ENCODE measurements around the gene XG. TPM values are rescaled to one million over a fixed set of nuclear protein-coding genes. Genes with fewer than 3 reads are reported as not detected.
"Not testable (repeated sequence)": the region's sequence is repeated elsewhere in the genome, so short reads cannot be mapped to it uniquely, and the experiment has no call there.

XG gene
- total RNA-seq, 1 experiment from 2014 or later = not detected

GRCh38 chrX:2748171-2748814 is 3.5 kb upstream of the XG start:
- POLR2A ChIA-PET (ENCODE audit: unreplicated experiment) = no interaction called here
- no peak for DNase-seq

DNA sequence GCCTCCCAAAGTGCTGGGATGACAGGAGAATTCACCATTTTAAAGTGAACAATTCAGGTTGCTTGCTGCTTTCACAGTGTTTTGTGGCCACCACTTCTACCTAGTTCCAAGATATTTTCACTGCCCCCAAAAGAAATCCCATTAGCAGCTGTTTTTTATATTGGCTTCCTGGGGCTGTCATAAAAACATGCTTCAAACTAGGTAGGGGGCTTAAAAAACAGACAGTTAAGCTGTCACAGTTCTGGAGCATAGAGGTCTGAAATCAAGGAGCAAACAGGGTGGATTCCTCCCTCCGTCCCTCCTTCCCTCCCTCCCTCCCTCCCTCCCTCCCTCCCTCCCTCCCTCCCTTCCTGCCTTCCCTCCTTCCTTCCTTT is 3.0 kb upstream of the XG start:
- TF ChIP-seq CTCF (conservative IDR thresholded peaks at IDR 0.05) (no peak), EZH2 (IDR thresholded peaks at IDR 0.05; ENCODE audit: low read depth) (no peak)
- BruUV-seq (replicated peaks) = no TSS peak
- intact Hi-C loops (cut with micrococcal nuclease; ENCODE audit: unreplicated experiment) = no loop called here

More at GRCh38 chrX:2748171-2748814, 3.5 kb upstream of the XG start:
- Histone ChIP-seq H2AFZ (no peak overlapping the region), H3K27me3 (ENCODE audit: insufficient read depth, low read depth) (no peaks in the 10 kb centered on the region), H3K9me2 (ENCODE audit: insufficient read depth) (no peaks in the 10 kb centered on the region), H3K36me3 (ENCODE audit: low read depth) (no peaks in the 10 kb centered on the region), H3K4me2 (no peak overlapping the region), H3K9me3 (ENCODE audit: insufficient read depth, low read depth) (no peaks in the 10 kb centered on the region), H3K4me1 (replicated peaks; ENCODE audit: insufficient read depth) (no peaks in the 10 kb centered on the region), H4K20me1 (ENCODE audit: insufficient read depth) (no peaks in the 10 kb centered on the region), H3K79me2 (ENCODE audit: low read depth) (no peaks in the 10 kb centered on the region), H3F3A (ENCODE audit: insufficient read depth, low read depth) (no peaks in the 10 kb centered on the region), H3K27ac (no peak overlapping the region), H3K4me3 (no peak overlapping the region)
- no peak for TF ChIP-seq CTCF (conservative IDR thresholded peaks at IDR 0.05)
- TF ChIP-seq EZH2 (IDR thresholded peaks at IDR 0.05; ENCODE audit: low read depth) = no peak
- intact Hi-C loops (cut with micrococcal nuclease; ENCODE audit: unreplicated experiment) = no loop called here
- CTCF ChIA-PET = no interaction called here
- BruUV-seq (replicated peaks) = no TSS peak

DNA sequence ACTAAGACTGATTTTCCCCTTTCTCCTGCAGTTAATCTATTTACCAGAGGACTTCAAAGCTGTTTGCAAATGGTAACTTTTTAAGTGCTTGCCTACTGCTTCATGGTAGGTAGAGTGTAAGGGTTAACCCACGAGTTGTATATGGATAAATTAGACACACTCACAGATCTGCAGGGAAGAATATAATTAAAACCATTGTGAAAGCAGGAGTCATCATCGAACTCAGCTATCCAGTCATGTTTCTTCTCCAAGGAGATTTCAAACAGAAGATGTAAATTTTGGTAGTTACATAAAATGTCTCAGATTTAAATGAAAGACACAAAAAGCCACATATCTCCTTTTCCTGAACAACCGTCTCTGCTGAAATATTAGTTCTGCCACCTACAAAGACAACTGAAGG is 549 bp upstream of the XG start:
- CTCF ChIA-PET = no interaction called here
- no peaks in the 10 kb centered on the region for H3K27me3 ChIP-seq (ENCODE audit: insufficient read depth, low read depth)
- no peaks in the 10 kb centered on the region for H3K36me3 ChIP-seq (ENCODE audit: low read depth)
- POLR2A ChIA-PET (ENCODE audit: unreplicated experiment) = no interaction called here
- H3K4me2 ChIP-seq = no peak overlapping the region
- no peak overlapping the region for H2AFZ ChIP-seq
- DNase-seq = no peak
- peaks cover 4% of the 10 kb centered on the region for H3K4me1 ChIP-seq (replicated peaks; ENCODE audit: insufficient read depth)
- no peaks in the 10 kb centered on the region for H3K9me3 ChIP-seq (ENCODE audit: insufficient read depth, low read depth)
- no TSS peak for BruUV-seq (replicated peaks)
- TF ChIP-seq EZH2 (IDR thresholded peaks at IDR 0.05; ENCODE audit: low read depth) = no peak
- TF ChIP-seq CTCF (conservative IDR thresholded peaks at IDR 0.05) = no peak
- intact Hi-C loops (cut with micrococcal nuclease; ENCODE audit: unreplicated experiment) = no loop called here
- H3K4me3 ChIP-seq = no peak overlapping the region
- no peaks in the 10 kb centered on the region for H3F3A ChIP-seq (ENCODE audit: insufficient read depth, low read depth)
- no peak overlapping the region for H3K27ac ChIP-seq
- no peaks in the 10 kb centered on the region for H3K79me2 ChIP-seq (ENCODE audit: low read depth)
- no peaks in the 10 kb centered on the region for H3K9me2 ChIP-seq (ENCODE audit: insufficient read depth)
- H4K20me1 ChIP-seq (ENCODE audit: insufficient read depth) = no peaks in the 10 kb centered on the region

More for the DNA sequence above, 3.0 kb upstream of the XG start:
- Histone ChIP-seq H2AFZ (no peak overlapping the region), H3K4me1 (replicated peaks; ENCODE audit: insufficient read depth) (no peaks in the 10 kb centered on the region), H3K27me3 (ENCODE audit: insufficient read depth, low read depth) (no peaks in the 10 kb centered on the region), H3K27ac (no peak overlapping the region), H3K9me2 (ENCODE audit: insufficient read depth) (no peaks in the 10 kb centered on the region), H3K4me2 (no peak overlapping the region), H3F3A (ENCODE audit: insufficient read depth, low read depth) (no peaks in the 10 kb centered on the region), H3K36me3 (ENCODE audit: low read depth) (no peaks in the 10 kb centered on the region), H3K79me2 (ENCODE audit: low read depth) (no peaks in the 10 kb centered on the region), H3K9me3 (ENCODE audit: insufficient read depth, low read depth) (no peaks in the 10 kb centered on the region), H4K20me1 (ENCODE audit: insufficient read depth) (no peaks in the 10 kb centered on the region), H3K4me3 (no peak overlapping the region)
- ChIA-PET POLR2A (ENCODE audit: unreplicated experiment) (no interaction called here), CTCF (no interaction called here)
- DNase-seq = no peak

DNA sequence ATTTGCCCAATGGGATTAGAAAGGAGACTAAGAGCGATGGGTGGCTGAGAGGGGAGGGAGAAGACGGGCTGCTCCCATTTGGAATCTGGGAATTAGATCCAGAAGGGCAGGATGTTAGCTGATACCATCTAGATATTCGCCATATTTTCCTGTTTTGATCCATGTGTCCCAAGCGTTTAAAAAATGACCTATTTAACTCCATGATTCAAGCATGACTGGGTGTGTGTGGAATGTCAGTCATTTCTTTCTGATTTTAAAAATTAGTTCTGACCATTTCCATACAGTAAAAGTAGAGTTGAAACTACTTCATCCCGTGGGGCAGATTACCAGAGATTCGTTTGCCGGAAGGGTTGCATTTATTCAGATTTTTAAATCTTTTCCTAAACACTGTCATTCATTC is 601 bp downstream of the XG start:
- H4K20me1 ChIP-seq (ENCODE audit: insufficient read depth); H3F3A ChIP-seq (ENCODE audit: insufficient read depth, low read depth); CTCF ChIA-PET; DNase-seq; BruUV-seq (replicated peaks); H3K27ac ChIP-seq; H3K36me3 ChIP-seq (ENCODE audit: low read depth); intact Hi-C loops (cut with micrococcal nuclease; ENCODE audit: unreplicated experiment); H3K79me2 ChIP-seq (ENCODE audit: low read depth); H3K9me2 ChIP-seq (ENCODE audit: insufficient read depth); H3K4me1 ChIP-seq (replicated peaks; ENCODE audit: insufficient read depth); POLR2A ChIA-PET (ENCODE audit: unreplicated experiment); H3K4me2 ChIP-seq; H3K4me3 ChIP-seq; H3K27me3 ChIP-seq (ENCODE audit: insufficient read depth, low read depth); H3K9me3 ChIP-seq (ENCODE audit: insufficient read depth, low read depth); H2AFZ ChIP-seq: not testable (repeated sequence)

DNA sequence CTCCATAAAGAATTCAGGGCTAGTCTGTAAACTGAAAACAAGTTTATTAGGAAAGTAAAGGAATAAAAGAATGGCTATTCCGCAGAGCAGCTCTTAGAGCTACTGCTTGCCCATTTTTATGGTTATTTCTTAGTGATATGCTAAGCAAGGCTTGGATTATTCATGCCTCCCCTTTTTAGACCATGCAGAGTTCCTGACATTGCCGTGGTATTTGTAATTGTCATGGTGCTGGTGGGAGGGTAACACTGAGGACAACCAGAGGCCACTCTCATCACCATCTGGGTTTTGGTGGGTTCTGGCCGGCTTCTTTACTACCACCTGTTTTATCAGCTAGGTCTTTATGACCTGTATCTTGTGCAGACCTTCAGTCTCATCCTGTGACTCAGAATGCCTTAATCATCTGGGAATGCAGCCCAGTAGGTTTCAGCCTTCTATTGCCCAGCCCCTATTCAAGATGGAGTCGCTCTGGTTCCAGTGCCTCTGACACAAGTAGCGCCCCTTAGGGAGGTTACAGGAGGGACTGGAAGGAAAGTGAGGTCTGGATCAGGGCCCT is 3.4 kb downstream of the XG start:
- intact Hi-C loops (cut with micrococcal nuclease; ENCODE audit: unreplicated experiment); H3K9me3 ChIP-seq (ENCODE audit: insufficient read depth, low read depth); DNase-seq; H3K36me3 ChIP-seq (ENCODE audit: low read depth); POLR2A ChIA-PET (ENCODE audit: unreplicated experiment); H3K4me1 ChIP-seq (replicated peaks; ENCODE audit: insufficient read depth); H3K9me2 ChIP-seq (ENCODE audit: insufficient read depth); H4K20me1 ChIP-seq (ENCODE audit: insufficient read depth); H3K79me2 ChIP-seq (ENCODE audit: low read depth); BruUV-seq (replicated peaks); CTCF ChIA-PET; H3K27ac ChIP-seq; H2AFZ ChIP-seq; H3F3A ChIP-seq (ENCODE audit: insufficient read depth, low read depth); H3K4me3 ChIP-seq; H3K27me3 ChIP-seq (ENCODE audit: insufficient read depth, low read depth): not testable (repeated sequence)
- 0 out of 2 replicates have a peak overlapping the region, but pooled peaks have one; percentile 13 for H3K4me2 ChIP-seq

Measured in PC-9 (cell line).